Karpas-422 (cell line): ENCODE data around the gene TBC1D1. TPM values are rescaled to one million over a fixed set of nuclear protein-coding genes. Genes with fewer than 3 reads are reported as not detected.

Source experiments
- DNase-seq: peaks from one replicate; pipeline ENCODE4 v3.0.0-alpha.2; 2015
- H2AFZ ChIP-seq: fragments of 200-600 bp; sonication (generic); 2 replicates; pipeline ENCODE4 v1.6.1; 2014; ENCODE audit warnings: antibody characterized with exemption, low read length, mixed read lengths
- H3K27ac ChIP-seq: fragments of 200-600 bp; sonication (generic); 2 replicates; pipeline ENCODE4 v1.5.1; 2014; ENCODE audit warnings: mild to moderate bottlenecking, low read length, moderate library complexity
- H3K27me3 ChIP-seq: fragments of 200-600 bp; sonication (generic); 2 replicates; pipeline ENCODE4 v1.6.1; 2014; ENCODE audit warnings: low read length, mixed read lengths
- H3K36me3 ChIP-seq: fragments of 200-600 bp; sonication (generic); 2 replicates; pipeline ENCODE4 v1.6.1; 2014; ENCODE audit warnings: low read length, mixed read lengths; ENCODE audit not compliant: insufficient read depth
- H3K4me1 ChIP-seq: fragments of 200-600 bp; sonication (generic); 2 replicates; pipeline ENCODE4 v1.6.1; 2014; ENCODE audit warnings: mild to moderate bottlenecking, low read length, mixed read lengths
- H3K4me2 ChIP-seq: fragments of 200-600 bp; sonication (generic); 2 replicates; pipeline ENCODE4 v1.6.1; 2014; ENCODE audit warnings: low read length, low read depth, mild to moderate bottlenecking; ENCODE audit not compliant: poor library complexity, severe bottlenecking
- H3K4me3 ChIP-seq: fragments of 200-600 bp; sonication (generic); 2 replicates; pipeline ENCODE4 v1.5.1; 2014; ENCODE audit warnings: mild to moderate bottlenecking, antibody characterized with exemption, low read length, mixed read lengths
- H3K79me2 ChIP-seq: fragments of 200-600 bp; sonication (generic); 2 replicates; pipeline ENCODE4 v1.6.1; 2014; ENCODE audit warnings: mild to moderate bottlenecking, low read length, mixed read lengths
- H3K9ac ChIP-seq: fragments of 200-600 bp; sonication (generic); 2 replicates; pipeline ENCODE4 v1.6.0; 2014; ENCODE audit warnings: low read length
- H3K9me2 ChIP-seq: fragments of 200-600 bp; sonication (generic), shearing (Covaris generic); replicated peaks from 2 replicates; pipeline ENCODE4 v1.6.0; 2014; ENCODE audit warnings: mild to moderate bottlenecking, low read length, moderate library complexity; ENCODE audit not compliant: insufficient read depth
- H3K9me3 ChIP-seq: fragments of 300-700, 200-600 bp; sonication (generic); 2 replicates; pipeline ENCODE4 v1.6.1; 2014; ENCODE audit warnings: low read length, mixed read lengths
- H4K20me1 ChIP-seq: fragments of 200-600 bp; sonication (generic); 2 replicates; pipeline ENCODE4 v1.6.1; 2014; ENCODE audit warnings: mild to moderate bottlenecking, antibody characterized with exemption, low read length, low read depth; ENCODE audit not compliant: insufficient read depth
- total RNA-seq: library from RNA; depleted of rRNA; stranded (reverse); fragments of >200 nt; shearing (Covaris generic); gene quantifications from 2 replicates; pipeline ENCODE4 v1.2.3, GENCODE V29; 2014; ENCODE audit warnings: low replicate concordance

Gene TBC1D1
- total RNA-seq, 1 experiment from 2014 or later = 30.5 TPM

GRCh38 chr4:37990731-37991245, 99.9 kb downstream of the TBC1D1 start:
- H3K9ac ChIP-seq = no peak overlapping the region
- no peak overlapping the region for H3K4me2 ChIP-seq
- H3K27ac ChIP-seq = no peak overlapping the region
- no peak for DNase-seq
- no peaks in the 10 kb centered on the region for H3K9me3 ChIP-seq
- H2AFZ ChIP-seq = no peak overlapping the region
- no peak overlapping the region for H3K4me3 ChIP-seq
- peaks cover 41% of the 10 kb centered on the region for H3K79me2 ChIP-seq
- H3K4me1 ChIP-seq = peaks cover 1% of the 10 kb centered on the region; the same call in 1 of the 2 replicates
- no peaks in the 10 kb centered on the region for H3K27me3 ChIP-seq
- H4K20me1 ChIP-seq = no peaks in the 10 kb centered on the region
- no peaks in the 10 kb centered on the region for H3K9me2 ChIP-seq
- no peaks in the 10 kb centered on the region for H3K36me3 ChIP-seq

- Histone ChIP-seq H2AFZ (no peak overlapping the region), H3K79me2 (peaks cover 46% of the 10 kb centered on the region), H3K4me2 (no peak overlapping the region), H3K9ac (no peak overlapping the region), H3K36me3 (no peaks in the 10 kb centered on the region), H3K4me1 (peaks cover 11% of the 10 kb centered on the region), H4K20me1 (no peaks in the 10 kb centered on the region), H3K9me2 (no peaks in the 10 kb centered on the region), H3K4me3 (no peak overlapping the region), H3K9me3 (no peaks in the 10 kb centered on the region), H3K27ac (no peak overlapping the region), H3K27me3 (no peaks in the 10 kb centered on the region)
- DNase-seq = no peak
Measured at GRCh38 chr4:37991623-37992410, 100.9 kb downstream of the TBC1D1 start.

- Histone ChIP-seq H3K4me3 (no peak overlapping the region), H3K4me1 (peaks cover 16% of the 10 kb centered on the region), H3K27ac (no peak overlapping the region), H3K9me3 (no peaks in the 10 kb centered on the region), H3K79me2 (peaks cover 50% of the 10 kb centered on the region), H3K36me3 (no peaks in the 10 kb centered on the region), H3K4me2 (no peak overlapping the region), H3K27me3 (no peaks in the 10 kb centered on the region), H3K9ac (no peak overlapping the region), H4K20me1 (no peaks in the 10 kb centered on the region), H3K9me2 (no peaks in the 10 kb centered on the region), H2AFZ (no peak overlapping the region)
- DNase-seq = no peak
Measured at GRCh38 chr4:37993806-37994205, 102.9 kb downstream of the TBC1D1 start.

GRCh38 chr4:37994569-37994968, 103.7 kb downstream of the TBC1D1 start:
- peaks cover 16% of the 10 kb centered on the region for H3K4me1 ChIP-seq
- no peaks in the 10 kb centered on the region for H3K36me3 ChIP-seq
- H3K9ac ChIP-seq = no peak overlapping the region
- no peaks in the 10 kb centered on the region for H3K9me2 ChIP-seq
- H3K4me3 ChIP-seq = no peak overlapping the region
- H3K27me3 ChIP-seq = no peaks in the 10 kb centered on the region
- no peaks in the 10 kb centered on the region for H4K20me1 ChIP-seq
- no peak overlapping the region for H3K4me2 ChIP-seq
- no peak overlapping the region for H3K27ac ChIP-seq
- H3K9me3 ChIP-seq = no peaks in the 10 kb centered on the region
- H3K79me2 ChIP-seq = peaks cover 52% of the 10 kb centered on the region
- no peak for DNase-seq
- no peak overlapping the region for H2AFZ ChIP-seq

GRCh38 chr4:37995299-37995821, 104.5 kb downstream of the TBC1D1 start:
- H3K79me2 ChIP-seq = peaks cover 55% of the 10 kb centered on the region
- no peaks in the 10 kb centered on the region for H3K36me3 ChIP-seq

GRCh38 chr4:37995981-37996775, 105.3 kb downstream of the TBC1D1 start:
- no peaks in the 10 kb centered on the region for H3K9me2 ChIP-seq
- no peaks in the 10 kb centered on the region for H4K20me1 ChIP-seq
- H3K9ac ChIP-seq = no peak overlapping the region
- H3K4me3 ChIP-seq = no peak overlapping the region
- no peak for DNase-seq
- no peaks in the 10 kb centered on the region for H3K36me3 ChIP-seq
- peaks cover 16% of the 10 kb centered on the region for H3K4me1 ChIP-seq
- H3K4me2 ChIP-seq = no peak overlapping the region
- no peaks in the 10 kb centered on the region for H3K9me3 ChIP-seq
- peaks cover 52% of the 10 kb centered on the region for H3K79me2 ChIP-seq
- no peak overlapping the region for H3K27ac ChIP-seq
- no peaks in the 10 kb centered on the region for H3K27me3 ChIP-seq
- H2AFZ ChIP-seq = no peak overlapping the region

More at GRCh38 chr4:37995299-37995821, 104.5 kb downstream of the TBC1D1 start:
- H4K20me1 ChIP-seq = no peaks in the 10 kb centered on the region
- H3K9me2 ChIP-seq = no peaks in the 10 kb centered on the region
- no peak overlapping the region for H3K27ac ChIP-seq
- no peaks in the 10 kb centered on the region for H3K27me3 ChIP-seq
- H3K4me1 ChIP-seq = peaks cover 16% of the 10 kb centered on the region
- no peak for DNase-seq
- H3K9me3 ChIP-seq = no peaks in the 10 kb centered on the region
- no peak overlapping the region for H2AFZ ChIP-seq
- H3K4me2 ChIP-seq = no peak overlapping the region
- no peak overlapping the region for H3K9ac ChIP-seq
- H3K4me3 ChIP-seq = no peak overlapping the region

GRCh38 chr4:37998226-37998625, 107.3 kb downstream of the TBC1D1 start:
- Histone ChIP-seq H3K36me3 (no peaks in the 10 kb centered on the region), H3K9me2 (no peaks in the 10 kb centered on the region), H3K4me1 (peaks cover 16% of the 10 kb centered on the region), H3K9ac (no peak overlapping the region), H3K79me2 (peaks cover 58% of the 10 kb centered on the region), H3K27me3 (no peaks in the 10 kb centered on the region), H4K20me1 (no peaks in the 10 kb centered on the region), H2AFZ (no peak overlapping the region), H3K9me3 (no peaks in the 10 kb centered on the region), H3K4me3 (no peak overlapping the region), H3K27ac (no peak overlapping the region), H3K4me2 (no peak overlapping the region)
- DNase-seq = no peak
